ENCODE results near the gene ZNF668.
"Not testable (repeated sequence)": the region's sequence is repeated elsewhere in the genome, so short reads cannot be mapped to it uniquely, and the experiment has no call there.

ZNF668 gene

GRCh38 chr16:31023627-31024226 lies 50.3 kb downstream of the ZNF668 start:
- Histone ChIP-seq H3K27me3 (ENCODE audit: insufficient read depth, poor library complexity, severe bottlenecking) (no peaks in the 10 kb centered on the region), H3K27ac (replicated peaks) (no peak overlapping the region), H3K4me3 (replicated peaks; ENCODE audit: insufficient read depth, low read length) (no peak overlapping the region)
- DNase-seq (ENCODE audit: low read depth in 1 of 2, low spot score in 1 of 2): no peak
- TF ChIP-seq, protein P1, sequence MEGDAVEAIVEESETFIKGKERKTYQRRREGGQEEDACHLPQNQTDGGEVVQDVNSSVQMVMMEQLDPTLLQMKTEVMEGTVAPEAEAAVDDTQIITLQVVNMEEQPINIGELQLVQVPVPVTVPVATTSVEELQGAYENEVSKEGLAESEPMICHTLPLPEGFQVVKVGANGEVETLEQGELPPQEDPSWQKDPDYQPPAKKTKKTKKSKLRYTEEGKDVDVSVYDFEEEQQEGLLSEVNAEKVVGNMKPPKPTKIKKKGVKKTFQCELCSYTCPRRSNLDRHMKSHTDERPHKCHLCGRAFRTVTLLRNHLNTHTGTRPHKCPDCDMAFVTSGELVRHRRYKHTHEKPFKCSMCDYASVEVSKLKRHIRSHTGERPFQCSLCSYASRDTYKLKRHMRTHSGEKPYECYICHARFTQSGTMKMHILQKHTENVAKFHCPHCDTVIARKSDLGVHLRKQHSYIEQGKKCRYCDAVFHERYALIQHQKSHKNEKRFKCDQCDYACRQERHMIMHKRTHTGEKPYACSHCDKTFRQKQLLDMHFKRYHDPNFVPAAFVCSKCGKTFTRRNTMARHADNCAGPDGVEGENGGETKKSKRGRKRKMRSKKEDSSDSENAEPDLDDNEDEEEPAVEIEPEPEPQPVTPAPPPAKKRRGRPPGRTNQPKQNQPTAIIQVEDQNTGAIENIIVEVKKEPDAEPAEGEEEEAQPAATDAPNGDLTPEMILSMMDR (IDR thresholded peaks at IDR 0.05; ENCODE audit: insufficient read depth, low read length): no peak
- TF ChIP-seq POLR2AphosphoS5 (IDR thresholded peaks at IDR 0.05; ENCODE audit: low read depth): no peak
- TF ChIP-seq, protein P2, sequence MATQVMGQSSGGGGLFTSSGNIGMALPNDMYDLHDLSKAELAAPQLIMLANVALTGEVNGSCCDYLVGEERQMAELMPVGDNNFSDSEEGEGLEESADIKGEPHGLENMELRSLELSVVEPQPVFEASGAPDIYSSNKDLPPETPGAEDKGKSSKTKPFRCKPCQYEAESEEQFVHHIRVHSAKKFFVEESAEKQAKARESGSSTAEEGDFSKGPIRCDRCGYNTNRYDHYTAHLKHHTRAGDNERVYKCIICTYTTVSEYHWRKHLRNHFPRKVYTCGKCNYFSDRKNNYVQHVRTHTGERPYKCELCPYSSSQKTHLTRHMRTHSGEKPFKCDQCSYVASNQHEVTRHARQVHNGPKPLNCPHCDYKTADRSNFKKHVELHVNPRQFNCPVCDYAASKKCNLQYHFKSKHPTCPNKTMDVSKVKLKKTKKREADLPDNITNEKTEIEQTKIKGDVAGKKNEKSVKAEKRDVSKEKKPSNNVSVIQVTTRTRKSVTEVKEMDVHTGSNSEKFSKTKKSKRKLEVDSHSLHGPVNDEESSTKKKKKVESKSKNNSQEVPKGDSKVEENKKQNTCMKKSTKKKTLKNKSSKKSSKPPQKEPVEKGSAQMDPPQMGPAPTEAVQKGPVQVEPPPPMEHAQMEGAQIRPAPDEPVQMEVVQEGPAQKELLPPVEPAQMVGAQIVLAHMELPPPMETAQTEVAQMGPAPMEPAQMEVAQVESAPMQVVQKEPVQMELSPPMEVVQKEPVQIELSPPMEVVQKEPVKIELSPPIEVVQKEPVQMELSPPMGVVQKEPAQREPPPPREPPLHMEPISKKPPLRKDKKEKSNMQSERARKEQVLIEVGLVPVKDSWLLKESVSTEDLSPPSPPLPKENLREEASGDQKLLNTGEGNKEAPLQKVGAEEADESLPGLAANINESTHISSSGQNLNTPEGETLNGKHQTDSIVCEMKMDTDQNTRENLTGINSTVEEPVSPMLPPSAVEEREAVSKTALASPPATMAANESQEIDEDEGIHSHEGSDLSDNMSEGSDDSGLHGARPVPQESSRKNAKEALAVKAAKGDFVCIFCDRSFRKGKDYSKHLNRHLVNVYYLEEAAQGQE (IDR thresholded peaks at IDR 0.05; ENCODE audit: insufficient replicate concordance, low read depth): no peak
- no peak for TF ChIP-seq GABPA (IDR thresholded peaks at IDR 0.05; ENCODE audit: low read depth)
- no peak for TF ChIP-seq SPI1 (IDR thresholded peaks at IDR 0.05; ENCODE audit: borderline replicate concordance, low read depth)

- no peak overlapping the region for H3K27ac ChIP-seq (replicated peaks)
- H3K27me3 ChIP-seq (ENCODE audit: insufficient read depth, poor library complexity, severe bottlenecking): no peaks in the 10 kb centered on the region
- H3K4me3 ChIP-seq (replicated peaks; ENCODE audit: insufficient read depth, low read length): no peak overlapping the region
- DNase-seq (ENCODE audit: low read depth in 1 of 2, low spot score in 1 of 2): no peak
- no peak for TF ChIP-seq GABPA (IDR thresholded peaks at IDR 0.05; ENCODE audit: low read depth)
- no peak for TF ChIP-seq POLR2AphosphoS5 (IDR thresholded peaks at IDR 0.05; ENCODE audit: low read depth)
- TF ChIP-seq, protein P2 (IDR thresholded peaks at IDR 0.05; ENCODE audit: insufficient replicate concordance, low read depth): no peak
- TF ChIP-seq SPI1 (IDR thresholded peaks at IDR 0.05; ENCODE audit: borderline replicate concordance, low read depth): no peak
- TF ChIP-seq, protein P1 (IDR thresholded peaks at IDR 0.05; ENCODE audit: insufficient read depth, low read length): no peak
These were observed 50.8 kb downstream of the ZNF668 start for GRCh38 chr16:31023252-31023602.

DNA sequence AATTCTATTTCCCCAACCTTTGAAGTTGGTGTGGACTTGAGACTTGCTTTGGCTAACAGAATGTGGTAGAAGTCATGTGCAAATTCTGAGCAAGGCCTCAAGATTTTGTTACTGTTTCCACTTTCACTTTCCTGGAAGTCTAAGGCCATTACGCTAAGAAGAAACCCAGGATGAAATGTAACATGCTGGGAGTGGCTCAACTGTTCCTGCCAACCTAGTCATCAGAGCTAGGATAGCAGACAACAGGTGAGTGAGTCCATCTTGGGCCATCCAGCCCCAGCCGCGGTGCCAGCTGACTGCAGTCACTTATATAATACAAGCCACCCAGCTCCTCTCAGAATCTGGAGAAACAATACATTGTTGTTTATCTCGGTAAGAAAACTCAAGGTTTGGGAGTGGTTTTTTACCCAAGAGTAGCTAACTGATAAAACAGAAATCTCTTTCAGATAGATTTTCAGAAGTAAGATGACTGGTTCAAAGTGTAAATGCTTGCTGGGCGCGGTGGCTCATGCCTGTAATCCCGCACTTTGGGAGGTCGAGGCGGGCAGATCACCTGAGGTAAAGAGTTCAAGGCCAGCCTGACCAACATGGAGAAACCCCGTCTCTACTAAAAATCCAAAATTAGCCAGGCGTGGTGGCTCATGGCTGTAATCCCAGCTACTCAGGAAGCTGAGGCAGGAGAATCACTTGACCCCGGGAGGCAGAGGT lies 51.3 kb downstream of the ZNF668 start:
- Histone ChIP-seq H3K27ac (replicated peaks) (no peak overlapping the region), H3K27me3 (ENCODE audit: insufficient read depth, poor library complexity, severe bottlenecking) (no peaks in the 10 kb centered on the region), H3K4me3 (replicated peaks; ENCODE audit: insufficient read depth, low read length) (no peak overlapping the region)
- TF ChIP-seq, protein P1 (IDR thresholded peaks at IDR 0.05; ENCODE audit: insufficient read depth, low read length): no peak
- DNase-seq (ENCODE audit: low read depth in 1 of 2, low spot score in 1 of 2): no peak

DNA sequence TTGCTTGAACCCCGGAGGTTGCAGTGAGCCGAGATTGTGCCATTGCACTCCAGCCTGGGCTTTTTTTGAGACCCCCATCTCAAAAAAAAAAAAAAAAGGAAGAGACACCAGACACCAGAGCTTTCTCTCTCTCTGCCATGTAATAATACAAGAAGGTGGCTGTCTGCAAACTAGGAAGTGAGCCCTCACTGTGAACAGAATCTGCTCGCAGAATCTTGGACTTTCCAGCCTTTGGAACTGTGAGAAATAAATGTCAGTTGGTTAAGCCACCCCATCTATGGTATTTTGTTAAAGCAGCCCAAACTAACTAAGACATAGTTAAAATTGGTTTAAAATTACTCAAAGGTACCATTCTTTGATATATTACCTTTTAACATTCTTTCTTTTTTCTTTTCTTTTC lies 53.5 kb downstream of the ZNF668 start:
- DNase-seq (ENCODE audit: low read depth in 1 of 2, low spot score in 1 of 2): no peak
- H3K27ac ChIP-seq (replicated peaks): no peak overlapping the region
- no peak overlapping the region for H3K4me3 ChIP-seq (replicated peaks; ENCODE audit: insufficient read depth, low read length)
- no peak for TF ChIP-seq GABPA (IDR thresholded peaks at IDR 0.05; ENCODE audit: low read depth)
- no peaks in the 10 kb centered on the region for H3K27me3 ChIP-seq (ENCODE audit: insufficient read depth, poor library complexity, severe bottlenecking)

- not testable (repeated sequence) for H3K4me3 ChIP-seq (replicated peaks; ENCODE audit: insufficient read depth, low read length); H3K27ac ChIP-seq (replicated peaks); DNase-seq (ENCODE audit: low read depth in 1 of 2, low spot score in 1 of 2); H3K27me3 ChIP-seq (ENCODE audit: insufficient read depth, poor library complexity, severe bottlenecking)
These were observed 56.3 kb downstream of the ZNF668 start for GRCh38 chr16:31017756-31018155.

Measured in HL-60 (cell line).